GM06990 (cell line): ENCODE data around the gene LRRC8C.

Experiments used
- DNase-seq: peaks from one replicate; pipeline ENCODE4 v3.0.0-alpha.2; 2011; ENCODE audit not compliant: insufficient read length; ENCODE audit errors: extremely low read depth
- H3K27me3 ChIP-seq: replicated peaks from 2 replicates; pipeline ENCODE4 v1.6.0; 2011; ENCODE audit warnings: low read length; ENCODE audit not compliant: control insufficient read depth, insufficient read depth
- H3K36me3 ChIP-seq: 2 replicates; pipeline ENCODE4 v1.5.1; 2011; ENCODE audit warnings: low read length; ENCODE audit not compliant: control insufficient read depth, insufficient read depth
- H3K4me3 ChIP-seq: replicated peaks from 2 replicates; pipeline ENCODE4 v1.5.1; 2011; ENCODE audit warnings: low read depth, mild to moderate bottlenecking, control low read depth, low read length
- TF ChIP-seq, protein P1 (sequence below): IDR thresholded peaks from 2 replicates; pipeline ENCODE4 v1.5.1; 2011; ENCODE audit warnings: low read length, control low read depth, mild to moderate bottlenecking, inconsistent platforms; ENCODE audit not compliant: insufficient read depth, poor library complexity, severe bottlenecking

The LRRC8C gene

DNA sequence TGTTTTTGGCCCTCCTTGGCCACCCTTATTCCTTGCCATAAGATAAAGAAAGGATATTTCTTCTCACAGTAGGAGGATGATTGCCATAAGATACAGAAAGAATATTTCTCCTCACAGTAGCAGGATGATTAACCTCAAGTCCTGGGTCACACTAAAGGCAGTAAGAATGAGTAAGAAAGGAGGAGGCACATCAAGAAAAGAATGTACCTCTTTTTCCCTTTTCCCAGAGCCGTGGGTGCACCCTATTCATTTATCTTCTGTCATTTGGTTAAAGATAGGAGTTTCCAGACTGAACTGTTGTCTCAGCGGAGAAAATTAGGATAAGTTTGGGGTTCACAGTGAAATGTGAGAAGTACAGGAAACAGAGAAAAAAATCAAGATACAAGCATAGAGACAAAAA is 52.5 kb downstream of the LRRC8C start:
- Histone ChIP-seq H3K27me3 (no peaks in the 10 kb centered on the region), H3K36me3 (no peaks in the 10 kb centered on the region), H3K4me3 (no peak overlapping the region)
- no peak for DNase-seq
- TF ChIP-seq, protein P1, sequence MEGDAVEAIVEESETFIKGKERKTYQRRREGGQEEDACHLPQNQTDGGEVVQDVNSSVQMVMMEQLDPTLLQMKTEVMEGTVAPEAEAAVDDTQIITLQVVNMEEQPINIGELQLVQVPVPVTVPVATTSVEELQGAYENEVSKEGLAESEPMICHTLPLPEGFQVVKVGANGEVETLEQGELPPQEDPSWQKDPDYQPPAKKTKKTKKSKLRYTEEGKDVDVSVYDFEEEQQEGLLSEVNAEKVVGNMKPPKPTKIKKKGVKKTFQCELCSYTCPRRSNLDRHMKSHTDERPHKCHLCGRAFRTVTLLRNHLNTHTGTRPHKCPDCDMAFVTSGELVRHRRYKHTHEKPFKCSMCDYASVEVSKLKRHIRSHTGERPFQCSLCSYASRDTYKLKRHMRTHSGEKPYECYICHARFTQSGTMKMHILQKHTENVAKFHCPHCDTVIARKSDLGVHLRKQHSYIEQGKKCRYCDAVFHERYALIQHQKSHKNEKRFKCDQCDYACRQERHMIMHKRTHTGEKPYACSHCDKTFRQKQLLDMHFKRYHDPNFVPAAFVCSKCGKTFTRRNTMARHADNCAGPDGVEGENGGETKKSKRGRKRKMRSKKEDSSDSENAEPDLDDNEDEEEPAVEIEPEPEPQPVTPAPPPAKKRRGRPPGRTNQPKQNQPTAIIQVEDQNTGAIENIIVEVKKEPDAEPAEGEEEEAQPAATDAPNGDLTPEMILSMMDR = no peak

DNA sequence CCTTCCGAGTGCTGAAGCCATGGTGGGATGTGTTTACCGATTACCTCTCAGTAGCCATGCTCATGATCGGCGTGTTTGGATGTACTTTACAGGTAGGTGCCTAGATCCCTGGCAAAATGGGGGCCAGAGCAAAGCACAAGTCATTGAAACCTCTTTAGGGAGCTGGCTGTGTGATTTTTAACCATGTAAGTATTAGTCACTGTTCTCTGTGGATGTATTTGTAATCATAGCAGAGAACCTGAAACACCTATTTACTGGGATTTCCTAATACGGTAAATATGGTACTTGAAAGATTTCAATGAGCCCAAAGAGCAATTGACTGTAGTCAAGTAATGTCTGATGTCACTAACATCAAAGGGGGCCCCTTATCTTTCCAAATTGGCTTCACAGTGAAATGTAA is 53.6 kb downstream of the LRRC8C start:
- Histone ChIP-seq H3K4me3 (no peak overlapping the region), H3K27me3 (no peaks in the 10 kb centered on the region), H3K36me3 (no peaks in the 10 kb centered on the region)
- no peak for DNase-seq
- TF ChIP-seq, protein P1 = no peak

DNA sequence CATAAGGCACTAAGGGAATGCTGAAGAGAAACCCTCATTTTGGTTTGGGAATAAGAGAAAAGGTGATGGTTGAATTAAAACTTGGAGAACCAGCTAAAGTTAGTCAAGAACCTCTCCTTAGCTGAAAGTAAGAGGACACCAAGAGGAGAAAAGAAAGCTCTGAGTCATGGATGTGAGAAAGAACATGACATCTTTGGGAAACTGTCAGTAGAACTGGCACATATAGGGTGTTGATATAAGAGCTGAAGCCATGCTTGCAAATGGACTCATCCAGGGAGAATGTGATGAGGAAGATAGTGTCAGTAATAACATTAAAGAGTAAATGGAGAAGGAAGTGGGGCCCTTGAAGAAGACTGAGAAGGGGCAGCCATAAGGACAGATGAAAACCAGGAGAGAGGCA is 54.3 kb downstream of the LRRC8C start:
- no peaks in the 10 kb centered on the region for H3K27me3 ChIP-seq
- no peaks in the 10 kb centered on the region for H3K36me3 ChIP-seq
- TF ChIP-seq, protein P1 = no peak
- no peak for DNase-seq
- H3K4me3 ChIP-seq = no peak overlapping the region

DNA sequence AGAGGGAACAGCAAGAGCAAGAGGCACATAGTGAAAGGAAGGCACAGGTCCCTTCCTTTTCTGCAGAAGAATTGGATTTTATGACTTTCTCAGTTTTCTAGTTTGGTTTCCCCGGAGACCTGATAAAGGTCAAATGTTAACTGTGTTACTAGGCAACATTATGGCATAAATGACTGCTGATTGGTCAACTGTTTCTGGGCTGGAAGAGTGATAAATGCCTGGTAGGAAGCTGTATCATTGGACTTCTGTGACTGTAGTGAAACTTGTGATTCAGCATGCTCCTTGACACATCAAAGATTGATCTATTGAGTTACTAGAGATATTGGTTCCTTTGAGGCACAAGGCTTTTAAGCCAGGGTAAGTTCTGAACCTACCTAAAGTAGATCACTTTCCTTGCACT is 55.7 kb downstream of the LRRC8C start:
- DNase-seq = no peak
- no peak overlapping the region for H3K4me3 ChIP-seq
- H3K36me3 ChIP-seq = no peaks in the 10 kb centered on the region
- H3K27me3 ChIP-seq = no peaks in the 10 kb centered on the region
- TF ChIP-seq, protein P1 = no peak

DNA sequence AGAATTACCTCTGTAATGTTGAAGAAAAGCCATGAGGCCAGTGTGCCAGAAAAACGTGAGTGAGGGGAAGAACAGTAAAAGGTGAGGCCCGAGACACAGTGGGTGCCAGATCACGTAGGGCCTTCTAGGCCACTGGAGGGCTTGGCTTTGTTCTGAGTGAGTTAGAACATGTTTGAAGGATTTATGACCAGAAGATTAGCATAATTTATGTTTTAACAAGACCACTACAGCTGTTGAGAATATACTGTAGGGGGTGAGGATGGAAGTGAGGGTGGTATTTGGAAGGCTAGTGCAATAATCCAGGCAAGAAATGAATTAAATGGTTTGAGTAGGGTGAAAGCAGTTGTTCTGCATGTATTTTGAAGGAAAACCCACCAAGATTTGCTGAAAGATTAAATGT is 56.3 kb downstream of the LRRC8C start:
- H3K36me3 ChIP-seq = no peaks in the 10 kb centered on the region
- TF ChIP-seq, protein P1 = no peak
- DNase-seq = no peak
- no peaks in the 10 kb centered on the region for H3K27me3 ChIP-seq
- H3K4me3 ChIP-seq = no peak overlapping the region

DNA sequence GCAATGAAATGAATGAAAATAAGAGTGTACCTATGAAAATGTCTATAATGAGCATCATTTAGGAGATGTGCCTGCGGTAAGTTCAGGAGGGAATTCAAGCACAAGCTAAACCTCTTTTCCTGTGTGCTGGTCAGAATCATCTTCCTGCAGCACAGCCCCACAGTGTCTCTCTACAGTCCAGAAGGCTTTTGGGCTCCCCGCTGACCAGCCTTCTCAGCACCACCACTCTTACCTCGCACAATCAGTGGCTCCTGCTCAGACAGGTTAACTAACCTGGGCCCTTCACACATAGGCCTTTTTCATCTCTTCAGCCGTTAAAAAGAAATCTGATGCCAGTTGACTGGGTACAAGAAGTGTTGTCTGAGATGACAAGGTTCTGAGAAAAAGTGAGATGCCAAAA is 57.7 kb downstream of the LRRC8C start:
- Histone ChIP-seq H3K36me3 (no peaks in the 10 kb centered on the region), H3K4me3 (no peak overlapping the region)

More for the DNA sequence above, 57.7 kb downstream of the LRRC8C start:
- TF ChIP-seq, protein P1 = no peak
- no peak for DNase-seq
- H3K27me3 ChIP-seq = no peaks in the 10 kb centered on the region
